Forelimb muscle (tissue), 1 donor: Measurements from ENCODE around the gene MOB3B. TPM values are rescaled to one million over a fixed set of nuclear protein-coding genes. Genes with fewer than 3 reads are reported as not detected.
A peak's percentile ranks its signal among the peaks of the same experiment; 100 is the strongest.

Experiments used
- DNase-seq: peaks from one replicate; pipeline ENCODE4 v3.0.0-alpha.2; 2013; ENCODE audit warnings: low read depth
- polyA plus RNA-seq: library from polyadenylated mRNA; unstranded; fragments of 120-200 nt; gene quantifications from one replicate; pipeline ENCODE4 v1.2.1, GENCODE V29; 2013; ENCODE audit not compliant: insufficient read length

MOB3B gene
- polyA plus RNA-seq, 1 donor, result 2.0 TPM

DNA sequence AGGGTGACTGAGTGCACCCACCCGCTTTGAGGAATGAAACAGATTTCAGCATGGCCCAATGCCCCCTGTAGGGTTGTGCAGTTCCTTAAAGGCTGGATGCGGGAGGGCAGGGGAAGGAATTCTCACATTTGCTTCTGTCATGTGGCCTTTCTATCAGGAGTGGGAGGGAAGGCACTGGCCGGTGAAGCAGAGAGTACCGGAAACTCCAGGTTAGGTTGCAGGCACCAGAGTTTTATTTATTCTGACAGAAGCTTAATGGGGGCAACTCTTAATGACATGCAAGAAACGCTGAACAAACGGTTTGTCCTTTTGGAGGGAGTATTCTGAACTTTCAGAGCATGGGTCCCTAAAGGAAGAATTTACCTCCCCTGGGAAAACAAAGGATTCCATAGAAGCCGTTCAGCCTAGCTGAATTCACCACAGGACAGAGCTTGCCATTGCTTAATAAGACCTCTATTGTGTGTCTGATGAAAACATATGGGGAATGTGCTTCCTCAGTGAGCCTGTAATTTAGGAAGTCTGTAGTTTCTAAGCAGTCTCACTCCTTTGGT is 188.6 kb downstream of the MOB3B start:
- DNase-seq, result no peak

DNA sequence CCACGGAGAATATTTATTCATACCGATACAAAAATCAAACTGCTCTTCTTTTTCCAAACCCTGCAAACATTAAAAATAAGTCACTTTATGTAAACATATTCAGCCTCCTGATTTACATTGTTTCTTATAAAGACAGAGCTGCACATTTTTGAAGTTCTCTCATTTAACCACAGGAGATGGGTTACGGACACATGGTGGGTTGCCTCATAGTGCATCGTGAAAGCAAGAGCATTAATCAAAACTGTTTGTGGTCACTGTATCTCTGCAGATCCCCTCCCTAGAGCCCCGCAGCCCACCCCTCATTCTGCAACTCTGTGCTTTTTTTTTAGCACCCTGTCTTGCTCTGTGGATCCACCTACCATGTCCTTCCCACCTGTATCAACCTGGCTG is 189.3 kb downstream of the MOB3B start:
- no peak for DNase-seq

DNA sequence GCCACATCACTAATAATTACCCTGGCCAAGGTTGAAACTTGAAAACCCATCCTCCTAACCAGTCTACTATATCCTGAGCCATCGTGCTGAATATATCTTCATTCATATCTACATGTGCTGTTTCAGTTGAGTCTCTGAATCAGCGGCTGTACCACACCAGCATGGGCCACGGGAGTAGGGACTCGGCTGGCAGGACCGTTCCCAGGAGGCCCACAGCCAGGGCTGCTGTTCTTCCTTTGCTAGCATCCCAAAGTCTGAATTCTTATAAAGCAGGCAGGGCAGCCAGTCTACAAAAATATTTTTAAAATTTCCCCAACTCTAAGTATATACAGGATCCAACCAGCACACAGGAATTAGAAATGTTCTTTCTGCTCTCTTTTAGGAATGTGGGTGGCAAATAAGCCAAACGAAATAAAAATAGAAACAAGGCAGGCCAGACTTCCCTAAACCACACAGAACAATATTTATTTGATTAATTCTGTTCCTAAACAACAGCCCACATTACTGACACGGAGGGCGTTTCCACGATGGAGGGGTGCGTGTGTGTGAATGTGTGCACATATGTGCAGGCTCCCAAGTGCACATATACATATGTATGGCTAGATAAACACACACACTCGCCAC is 189.8 kb downstream of the MOB3B start:
- no peak for DNase-seq

DNA sequence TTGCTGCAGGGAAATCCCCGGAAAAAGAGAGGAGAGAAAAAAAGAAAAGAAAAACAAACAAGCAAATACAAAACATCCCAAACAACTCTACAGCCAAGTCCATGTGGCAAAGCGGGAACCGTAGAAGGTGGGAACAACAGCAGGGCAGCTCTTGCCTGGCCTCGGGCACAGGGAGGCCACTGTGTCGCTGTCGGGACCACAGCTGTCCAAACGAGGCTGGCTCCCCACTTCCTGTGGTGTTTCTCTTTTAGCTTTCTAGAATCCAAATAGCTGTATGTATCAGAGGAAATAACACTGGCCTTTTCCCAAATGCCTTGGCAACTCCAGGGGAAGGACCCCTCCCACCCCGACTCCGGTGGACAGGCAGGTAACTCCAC is 191.1 kb downstream of the MOB3B start:
- DNase-seq, result no peak

DNA sequence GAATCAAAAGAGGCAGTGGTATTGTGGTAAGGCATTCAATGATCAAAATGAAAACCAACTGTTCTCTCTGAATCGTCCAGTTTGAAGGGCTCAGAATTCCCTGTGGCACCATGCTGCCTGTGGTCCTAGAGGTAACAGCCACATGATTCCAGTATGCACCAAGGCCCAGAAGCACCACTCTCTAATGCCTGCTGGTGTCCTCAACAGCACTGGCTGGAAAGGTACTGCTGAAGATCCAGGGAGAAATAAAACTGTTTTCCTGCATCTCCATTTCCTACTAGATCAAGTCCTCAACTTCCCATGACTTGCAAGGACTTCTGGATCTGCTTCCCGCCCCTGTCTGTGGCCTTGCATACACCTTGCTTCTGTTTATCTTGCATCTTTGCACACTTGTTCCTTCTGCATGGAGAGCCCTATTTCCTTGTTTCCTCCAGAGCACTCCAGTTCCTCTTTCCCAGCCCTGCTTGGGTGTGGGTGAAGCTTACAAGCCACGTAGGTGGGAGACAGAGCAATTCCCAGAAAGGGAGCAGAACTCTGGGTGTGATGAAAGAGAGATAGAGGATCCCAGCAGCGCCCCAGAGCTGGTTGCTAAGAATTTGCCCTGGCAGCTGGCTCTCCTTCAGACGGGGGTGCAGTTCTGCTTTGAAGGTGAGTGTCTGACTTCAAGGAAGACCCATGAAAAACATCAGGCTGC is 191.6 kb downstream of the MOB3B start:
- DNase-seq, result no peak

DNA sequence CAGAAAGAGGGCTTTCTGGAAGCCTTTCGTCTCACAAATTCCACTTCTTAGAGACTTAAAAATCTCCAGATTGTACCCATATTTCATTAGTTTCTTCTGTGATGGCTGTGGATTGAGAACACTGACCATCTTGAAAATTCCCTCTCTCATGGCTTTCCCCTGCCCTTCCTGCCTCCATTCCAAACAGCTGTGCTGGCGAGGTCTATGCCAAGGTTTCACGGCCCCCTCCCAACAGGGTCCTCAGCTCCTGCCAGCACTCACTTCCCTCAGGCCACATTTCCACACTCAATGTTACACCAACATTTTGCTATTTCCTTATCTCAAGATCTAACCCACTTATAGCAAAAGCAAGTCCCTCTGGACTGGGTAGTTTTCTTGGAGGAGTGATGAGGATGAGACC is 192.4 kb downstream of the MOB3B start:
- DNase-seq, result no peak

DNA sequence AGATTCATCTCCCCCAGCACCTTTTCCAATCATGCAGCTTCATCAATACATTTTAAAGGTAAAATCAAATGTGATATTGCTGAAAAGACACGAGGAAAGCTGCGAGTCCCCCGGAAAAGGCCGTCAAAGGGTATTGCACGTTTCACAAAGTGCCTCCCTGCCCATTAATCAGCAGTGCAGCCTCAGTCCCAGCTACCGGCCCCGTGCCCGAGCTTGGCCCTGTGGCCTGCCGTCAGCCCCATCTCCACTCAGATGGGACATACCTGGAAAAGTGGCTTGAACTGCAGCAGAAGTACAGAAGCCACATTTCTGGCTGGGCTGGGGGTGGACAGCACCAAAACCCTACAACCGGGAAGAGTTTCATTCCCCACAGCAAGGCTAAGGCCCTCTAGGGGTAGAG is 192.8 kb downstream of the MOB3B start:
- DNase-seq, result no peak

DNA sequence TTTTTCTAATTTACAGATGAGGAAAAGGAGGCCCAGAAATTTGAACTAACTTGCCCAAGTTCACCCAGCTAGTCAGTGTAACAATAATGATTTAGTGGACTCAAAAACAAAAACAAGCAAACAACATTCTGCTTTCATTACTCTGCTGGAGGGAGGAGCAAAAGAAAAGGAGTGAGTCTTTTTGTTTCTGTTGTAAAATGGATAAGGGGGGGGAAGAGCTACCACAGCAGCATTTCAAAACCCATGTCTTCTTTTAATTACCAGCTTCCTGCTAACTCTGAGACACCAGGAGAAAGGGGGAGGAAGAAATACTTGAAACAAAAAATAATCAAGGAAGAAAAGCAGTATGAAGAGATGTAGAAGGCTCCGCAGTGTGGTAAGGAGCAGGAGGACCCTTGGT is 193.5 kb downstream of the MOB3B start:
- DNase-seq, result no peak

DNA sequence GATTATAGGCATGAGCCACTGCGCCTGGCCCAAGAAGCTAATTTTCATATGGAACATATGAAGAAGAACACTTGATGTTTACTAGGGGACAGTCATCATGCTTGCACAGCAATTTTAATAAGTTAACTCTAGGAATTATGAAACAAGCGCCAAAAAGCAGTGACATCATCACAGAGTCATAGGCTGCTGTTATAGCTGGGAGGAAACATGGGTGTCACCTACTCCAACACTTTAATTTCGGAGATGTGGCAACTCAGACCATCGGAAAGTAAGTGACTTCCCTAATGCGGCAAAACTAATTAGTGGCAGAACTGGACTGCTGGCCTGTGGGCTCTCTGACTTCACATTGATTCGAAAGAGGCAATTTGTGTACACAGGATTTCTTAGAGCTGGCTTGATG is 194.5 kb downstream of the MOB3B start:
- no peak for DNase-seq

DNA sequence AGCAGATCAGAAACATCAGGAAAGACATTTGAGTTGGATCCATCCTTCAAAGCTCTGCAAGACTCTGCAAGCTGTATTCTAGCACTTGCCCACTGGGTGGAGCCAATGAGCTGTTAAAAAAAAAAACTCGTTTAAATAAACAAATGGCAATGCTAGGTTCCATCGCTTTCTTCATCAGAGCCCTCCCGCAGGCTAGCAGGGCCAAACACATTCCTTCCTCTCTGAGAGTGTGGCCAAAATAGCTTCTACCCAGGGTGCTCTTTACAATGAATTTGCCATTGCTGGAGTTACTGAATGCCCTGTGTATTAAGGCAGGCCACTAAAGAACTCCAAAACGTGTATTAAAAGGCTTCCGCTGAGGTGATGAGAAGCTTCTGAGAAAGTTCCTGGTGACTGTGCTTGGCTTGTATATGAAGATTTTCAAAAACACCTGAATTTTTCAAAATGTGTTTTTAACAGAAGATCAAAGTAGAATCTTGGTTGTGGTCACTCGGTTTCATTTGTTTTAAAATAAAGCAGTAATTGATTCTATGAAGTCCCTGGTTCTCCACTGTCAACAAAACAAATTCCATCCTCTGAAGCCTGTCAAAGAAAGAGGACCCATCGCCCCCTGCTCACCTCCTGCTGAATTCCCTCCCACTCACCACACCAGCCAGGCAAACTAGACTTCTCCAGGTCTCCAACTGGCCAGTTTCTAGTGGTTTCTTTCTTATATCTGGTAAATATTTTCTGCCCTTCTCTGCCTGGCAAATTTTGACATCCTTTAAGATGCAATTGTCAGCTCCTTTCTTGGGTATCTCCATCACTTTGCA is 196.2 kb downstream of the MOB3B start:
- DNase-seq, result peak; percentile 65

DNA sequence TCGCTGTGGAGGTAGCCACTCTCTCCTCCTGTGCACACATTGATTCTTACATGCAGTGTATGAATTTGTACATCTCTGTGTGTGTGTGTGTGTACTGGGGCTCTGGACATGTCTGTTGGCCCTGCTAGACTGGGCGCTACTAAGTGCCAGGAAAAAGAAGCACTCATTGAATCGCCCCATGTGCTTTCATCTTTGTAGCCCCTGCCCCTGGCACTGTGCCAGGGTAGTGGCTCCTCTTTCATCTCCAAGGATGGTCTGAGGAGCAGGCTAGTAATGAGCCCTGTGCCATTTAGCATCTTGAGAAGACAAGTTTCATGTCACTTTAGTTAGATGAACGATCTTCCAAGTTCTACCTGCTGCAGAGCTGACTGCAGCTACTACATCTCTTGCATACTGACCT is 198.2 kb downstream of the MOB3B start:
- no peak for DNase-seq

DNA sequence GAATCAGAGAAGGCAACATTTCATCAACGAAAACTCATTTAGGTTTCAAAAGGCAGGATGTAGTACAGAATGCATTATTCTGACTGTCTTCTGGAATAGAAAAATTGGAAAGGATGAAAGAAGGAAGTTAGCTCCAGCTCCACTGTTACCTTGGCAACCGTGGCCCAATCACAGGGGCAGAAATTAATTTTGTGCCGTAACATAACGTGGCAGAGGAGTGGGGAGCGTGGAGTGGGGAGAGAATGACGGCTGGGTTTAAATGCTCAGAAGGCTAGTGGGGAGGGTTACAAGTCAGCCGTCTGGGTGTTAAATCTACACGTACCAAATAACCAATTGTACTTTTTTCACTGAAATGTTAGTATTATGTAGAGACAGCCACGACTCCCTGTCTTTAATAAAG is 200.3 kb downstream of the MOB3B start:
- no peak for DNase-seq

DNA sequence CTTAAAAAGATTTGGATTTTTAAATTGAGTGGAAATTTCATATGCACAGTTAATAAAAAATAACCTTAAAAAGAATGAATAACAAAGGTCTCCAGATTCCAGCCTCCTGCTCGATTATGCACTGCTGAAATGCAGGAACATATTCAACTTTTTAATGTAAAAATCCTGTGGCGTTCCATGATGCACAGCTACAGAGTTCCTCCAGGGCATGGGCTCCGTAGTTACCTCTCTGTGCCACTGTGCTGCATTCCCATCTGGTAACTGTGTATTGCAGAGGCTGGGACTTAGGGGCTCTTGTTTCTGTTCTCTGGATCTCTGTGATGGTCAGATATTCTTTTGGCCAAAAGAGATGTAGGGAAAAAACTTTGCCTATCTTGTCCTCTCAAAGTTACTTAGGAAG is 201.1 kb downstream of the MOB3B start:
- DNase-seq, result no peak

DNA sequence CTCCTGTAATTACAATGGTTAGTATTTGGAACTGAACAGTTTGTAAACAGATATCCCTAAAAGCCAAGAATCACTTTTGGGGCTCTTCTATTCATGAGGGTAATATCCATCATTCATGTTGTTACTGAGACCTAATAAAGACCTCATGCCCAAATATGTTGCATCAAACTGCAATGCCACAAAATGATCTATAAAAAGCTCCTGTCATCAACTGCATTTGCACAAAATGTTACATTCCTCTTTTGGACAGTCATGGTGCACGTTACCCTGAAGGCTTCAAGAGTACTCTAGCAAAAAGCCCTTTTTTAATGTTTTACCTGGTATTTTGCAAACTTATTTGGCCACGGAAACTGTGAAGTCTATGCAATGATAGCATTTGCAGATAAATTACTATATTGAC is 218.4 kb downstream of the MOB3B start:
- no peak for DNase-seq

DNA sequence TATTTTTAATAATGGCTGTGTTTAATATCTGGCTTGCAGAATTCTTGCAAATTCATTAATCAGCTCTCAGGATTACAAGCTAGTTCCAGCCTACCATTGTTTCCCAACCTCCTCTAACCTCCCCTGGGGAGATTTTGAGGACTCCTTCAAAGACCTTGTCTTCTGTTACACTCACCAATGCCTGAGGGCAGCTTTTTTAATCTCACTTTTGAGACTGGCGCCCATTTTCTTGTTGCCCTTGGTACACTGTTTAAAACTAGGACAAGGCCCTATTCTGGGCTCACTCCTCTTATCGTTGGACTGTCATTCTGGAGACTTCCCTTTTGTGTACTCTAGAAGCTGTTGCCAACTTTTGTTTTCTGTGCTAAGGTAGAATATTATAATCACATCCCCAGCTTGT is 219.0 kb downstream of the MOB3B start:
- DNase-seq, result no peak

DNA sequence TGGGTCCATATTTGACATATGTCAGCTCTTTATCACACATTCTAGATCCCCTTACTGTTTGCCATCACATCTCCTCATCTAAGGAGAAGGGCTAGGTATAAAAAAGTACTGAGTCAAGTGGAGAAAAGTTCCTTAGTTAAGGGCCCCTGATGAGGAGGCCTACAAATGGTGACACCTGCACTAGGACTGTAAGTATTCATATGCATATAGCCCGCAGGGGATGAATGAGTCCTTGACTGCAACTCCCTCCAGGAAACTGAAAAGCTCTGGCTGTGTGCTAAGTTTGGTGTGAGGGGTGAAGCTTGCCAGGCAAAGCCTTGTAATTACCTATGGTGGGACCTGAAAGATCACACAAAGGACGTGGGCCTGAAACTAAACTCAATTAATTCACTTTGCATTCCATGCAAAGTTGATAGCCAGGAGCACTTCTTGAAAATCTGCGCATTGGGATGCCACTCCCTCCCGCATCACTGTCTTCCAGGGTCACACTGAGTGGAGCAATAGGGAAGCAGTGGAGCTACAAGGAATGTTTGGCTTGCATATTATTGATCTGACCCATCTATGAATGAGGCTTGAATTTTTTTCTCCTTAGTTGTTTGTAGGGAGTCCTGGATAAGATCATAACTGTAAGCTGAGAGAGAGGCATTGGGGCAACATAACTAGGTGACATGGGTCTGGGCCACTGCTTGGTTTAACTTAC is 220.8 kb downstream of the MOB3B start:
- no peak for DNase-seq

DNA sequence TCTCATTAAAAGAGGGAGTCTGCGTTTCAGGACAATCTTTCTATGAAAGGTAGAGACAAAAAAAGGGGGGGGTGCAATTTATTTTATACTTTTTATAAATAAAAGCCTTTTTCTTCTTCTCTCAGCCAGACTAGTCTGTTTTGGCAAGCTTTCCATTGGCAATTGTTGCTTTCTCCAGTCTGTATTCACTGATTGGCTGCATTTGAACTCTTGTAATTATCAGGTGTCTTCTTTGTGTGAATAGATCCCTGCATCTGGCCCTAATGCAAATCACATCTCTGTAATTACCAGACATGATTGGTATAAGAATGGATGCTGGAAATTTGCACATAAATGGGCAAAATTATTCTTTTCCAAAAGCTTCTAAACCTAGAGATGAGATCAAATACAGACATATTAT is 225.1 kb downstream of the MOB3B start:
- no peak for DNase-seq

DNA sequence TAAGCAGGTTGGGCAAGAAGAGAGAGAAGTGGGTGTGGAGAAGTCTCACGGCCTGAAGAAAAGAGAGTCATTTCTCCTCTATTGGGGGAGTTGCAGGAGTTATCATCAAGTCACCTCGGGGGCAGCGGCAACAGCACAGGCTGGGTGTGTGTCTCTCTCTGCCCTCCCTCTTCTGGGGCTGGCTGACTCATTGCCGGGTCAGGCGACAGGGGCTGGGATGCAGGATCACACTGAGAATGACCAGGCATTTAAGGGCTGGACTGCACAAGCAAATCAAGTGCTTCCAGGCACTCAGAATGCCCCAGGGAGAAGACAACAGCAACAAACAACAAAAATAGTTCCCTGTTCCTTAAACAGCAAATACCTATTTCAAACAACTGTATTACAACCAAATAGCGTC is 226.4 kb downstream of the MOB3B start:
- no peak for DNase-seq

DNA sequence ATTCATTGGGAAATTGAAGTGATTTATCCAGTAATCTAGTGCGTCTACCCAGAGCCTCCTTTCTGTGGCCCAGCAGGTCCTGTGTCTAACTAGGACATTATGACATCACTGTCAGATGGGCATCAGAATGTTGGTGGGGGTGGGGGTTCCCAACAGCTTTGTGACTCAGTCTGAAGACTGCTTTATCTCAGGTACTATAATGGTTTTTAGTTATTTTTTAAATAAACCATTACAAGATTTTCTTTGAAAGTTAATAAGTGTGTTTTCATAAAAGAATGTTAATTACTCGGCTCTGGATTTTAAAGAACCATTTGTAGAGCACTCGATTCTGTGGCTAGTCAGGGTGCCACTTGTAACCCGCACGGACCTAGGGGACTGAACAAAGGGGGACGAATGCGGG is 232.6 kb downstream of the MOB3B start, which contains the start of gene EQTN:
TSS of gene EQTN (minus strand) at position 101 of the 400 bp plus-strand sequence. CDS start at position 6, 95 bp downstream.
- DNase-seq, result no peak

DNA sequence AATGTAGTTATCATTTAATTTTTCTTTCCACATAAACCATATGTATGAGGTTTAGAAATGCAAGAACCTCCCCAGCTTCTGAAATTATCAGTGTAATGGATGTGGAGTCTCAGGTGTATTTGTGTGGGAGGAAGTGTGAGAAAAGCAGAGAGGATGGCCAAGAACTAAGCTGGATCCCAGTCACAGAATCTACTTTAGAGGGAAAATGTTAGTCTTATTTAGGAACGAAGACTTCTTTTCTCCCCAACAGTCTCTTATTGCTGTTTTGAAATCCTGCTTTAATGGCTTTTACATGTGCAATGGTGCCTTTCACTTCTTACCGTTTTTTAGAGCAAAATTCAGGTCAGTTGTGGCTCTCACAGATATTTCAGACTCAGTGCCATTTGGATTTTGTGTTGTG is 235.6 kb downstream of the MOB3B start:
- DNase-seq, result peak; percentile 65

DNA sequence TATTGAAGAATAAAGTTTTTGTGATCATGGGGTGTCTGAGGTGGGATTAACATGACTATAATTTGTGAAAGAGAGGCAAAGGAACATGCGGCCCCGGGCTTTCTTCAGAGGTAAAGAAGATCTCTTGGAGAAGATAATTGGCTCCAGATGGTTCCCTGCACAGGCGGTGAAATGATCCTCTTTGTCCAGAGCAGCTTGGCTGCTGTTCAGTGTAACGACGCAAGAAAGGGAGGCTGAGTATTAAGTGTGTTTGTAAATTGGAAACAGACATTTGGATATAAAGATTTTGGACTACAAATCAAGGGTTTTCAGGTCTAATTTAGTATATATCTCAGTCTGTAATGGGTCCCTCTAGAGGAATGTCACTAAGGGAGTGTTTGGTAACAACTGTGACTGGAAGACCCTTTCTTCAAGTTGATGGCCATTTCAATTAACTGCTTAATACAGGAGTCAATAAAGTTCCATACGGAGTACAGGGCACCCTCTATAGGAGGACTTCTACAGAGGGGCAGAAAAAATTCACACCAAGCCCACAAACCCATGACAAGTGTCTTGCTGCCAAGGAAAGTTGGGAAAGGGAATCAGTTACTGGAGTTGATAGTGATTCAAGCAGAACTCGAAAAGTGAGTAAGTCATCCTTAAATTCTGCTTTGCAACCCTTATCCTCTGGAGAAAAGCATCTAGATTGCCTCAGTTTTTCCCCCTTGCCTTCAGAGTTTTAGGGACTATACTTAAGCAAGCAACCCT is 236.8 kb downstream of the MOB3B start:
- DNase-seq, result peak; percentile 95
